HG02943 (cell line): ENCODE results near the gene SMCO1.
"Not testable (repeated sequence)": the region's sequence is repeated elsewhere in the genome, so short reads cannot be mapped to it uniquely, and the experiment has no call there.

Source experiments
- ATAC-seq: cut with Tn5 transposase; IDR thresholded peaks from one replicate; pipeline ENCODE4 v1.9.1; 2021; ENCODE audit warnings: mild to moderate bottlenecking, low read depth, moderate library complexity; ENCODE audit not compliant: unreplicated experiment

SMCO1 gene, protein sequence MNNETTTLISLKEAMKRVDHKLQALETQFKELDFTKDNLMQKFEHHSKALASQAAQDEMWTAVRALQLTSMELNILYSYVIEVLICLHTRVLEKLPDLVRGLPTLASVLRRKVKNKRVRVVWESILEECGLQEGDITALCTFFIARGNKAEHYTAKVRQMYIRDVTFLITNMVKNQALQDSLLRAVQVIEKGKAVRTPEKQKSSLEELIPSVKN

DNA sequence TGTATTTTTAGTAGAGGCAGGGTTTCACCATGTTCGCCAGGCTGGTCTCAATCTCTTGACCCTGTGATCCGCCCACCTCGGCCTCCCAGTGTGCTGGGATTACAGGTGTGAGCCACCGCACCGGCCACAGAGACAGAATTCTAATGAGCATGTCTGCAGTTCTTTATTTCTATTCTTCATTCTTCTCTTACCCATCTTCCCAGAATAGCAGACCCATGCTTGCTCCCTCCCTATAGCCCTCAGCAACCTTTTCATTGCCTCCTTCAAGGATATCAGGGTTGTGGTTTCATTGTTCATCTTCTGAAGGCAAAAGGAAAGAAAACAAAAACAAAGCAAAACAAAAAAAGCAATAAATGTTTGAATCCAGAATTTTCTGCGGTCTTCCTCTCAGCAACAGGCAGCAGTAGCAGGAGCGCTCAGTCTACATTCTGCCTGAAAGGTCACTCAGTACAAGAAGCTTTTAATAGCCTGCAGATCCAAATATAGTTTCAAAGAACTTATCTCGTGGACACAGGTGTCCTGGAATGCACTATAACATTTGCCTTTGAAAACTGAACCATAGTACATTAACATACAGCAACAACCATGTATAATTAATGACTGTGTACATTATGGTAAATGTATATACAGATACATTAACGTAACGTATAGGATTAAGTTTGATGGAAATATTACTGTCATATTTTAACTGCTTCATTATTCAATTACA is at the start of gene SMCO1:
TSS of gene SMCO1 (minus strand) at position 434 of the 709 bp plus-strand sequence. CDS start at position 297, 137 bp downstream.
- no peak for ATAC-seq

DNA sequence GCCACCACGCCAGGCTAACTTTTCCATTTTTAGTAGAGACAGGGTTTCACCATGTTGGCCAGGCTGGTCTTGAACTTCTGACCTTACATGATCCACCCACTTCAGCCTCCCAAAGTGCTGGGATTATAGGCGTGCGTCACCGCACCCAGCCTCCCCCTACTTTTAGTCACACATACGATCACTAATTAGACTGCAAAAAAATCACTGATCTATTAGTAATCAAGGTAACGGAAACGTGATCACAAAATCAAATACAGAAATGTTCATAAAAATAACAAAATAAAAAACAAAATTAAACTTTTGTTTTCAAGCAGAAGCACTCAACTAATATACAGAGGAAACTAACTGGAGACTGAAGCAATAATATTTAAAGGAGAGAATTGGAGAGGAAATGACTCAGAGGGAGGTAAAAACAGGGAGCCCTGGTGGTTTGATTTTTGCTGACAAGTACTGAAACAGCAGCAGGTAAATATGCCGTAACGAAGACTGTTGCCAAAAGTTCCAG is 48.6 kb upstream of the SMCO1 start:
- no peak for ATAC-seq

DNA sequence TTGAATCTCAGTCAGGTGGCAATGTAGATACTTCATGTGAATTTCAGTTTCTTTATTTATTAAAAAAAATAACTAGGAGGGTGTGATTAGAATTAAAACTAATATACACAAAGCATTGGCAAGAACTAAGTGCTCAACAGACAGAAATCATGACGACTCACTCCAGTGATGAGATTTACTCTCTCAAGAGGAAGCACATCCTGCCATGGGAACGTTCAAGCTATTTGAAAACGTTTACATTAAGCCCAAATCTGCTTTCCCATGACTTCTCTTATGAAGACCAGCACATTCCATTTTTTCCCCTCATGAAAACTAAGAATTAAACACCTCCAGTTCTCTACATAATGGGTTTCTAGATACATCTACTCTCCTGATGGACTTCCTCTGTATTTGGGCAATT is 44.7 kb upstream of the SMCO1 start:
- no peak for ATAC-seq

DNA sequence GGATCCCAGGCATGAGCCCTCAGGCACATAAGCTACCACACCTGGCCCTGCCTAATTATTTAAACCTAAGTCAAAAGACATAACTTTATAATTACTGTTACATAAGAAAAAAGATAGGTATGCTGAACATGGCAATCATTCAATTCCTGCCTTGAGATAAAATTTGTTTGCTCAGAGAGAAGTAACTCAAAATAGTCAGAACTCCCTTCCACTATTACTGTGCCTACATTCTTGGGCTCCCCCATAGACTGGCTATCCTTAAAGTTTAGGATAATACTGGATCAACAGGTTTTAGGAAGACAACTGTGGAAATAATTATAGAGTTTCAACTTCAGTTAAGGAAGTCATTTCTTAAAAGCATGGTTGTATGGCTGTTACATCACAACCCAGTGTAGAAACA is 43.3 kb upstream of the SMCO1 start:
- ATAC-seq, result no peak

DNA sequence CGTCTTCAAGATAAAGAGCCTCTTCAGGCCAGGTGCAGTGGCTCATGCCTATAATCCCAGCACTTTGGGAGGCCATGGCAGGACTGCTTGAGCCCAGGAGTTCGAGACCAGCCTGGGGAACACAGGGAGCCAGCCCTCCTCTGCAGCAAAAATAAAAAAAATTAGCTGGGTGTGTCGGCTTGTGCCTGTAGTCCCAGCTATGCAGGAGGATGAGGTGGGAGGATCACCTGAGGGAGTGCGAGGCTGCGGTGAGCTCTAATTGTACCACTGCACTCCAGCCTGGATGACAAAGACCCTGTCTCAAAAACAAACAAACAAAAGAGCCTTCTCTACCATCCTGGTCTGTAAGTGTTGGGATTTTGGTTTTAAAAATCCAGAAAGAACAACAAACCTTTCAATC is 42.1 kb upstream of the SMCO1 start:
- no peak for ATAC-seq

DNA sequence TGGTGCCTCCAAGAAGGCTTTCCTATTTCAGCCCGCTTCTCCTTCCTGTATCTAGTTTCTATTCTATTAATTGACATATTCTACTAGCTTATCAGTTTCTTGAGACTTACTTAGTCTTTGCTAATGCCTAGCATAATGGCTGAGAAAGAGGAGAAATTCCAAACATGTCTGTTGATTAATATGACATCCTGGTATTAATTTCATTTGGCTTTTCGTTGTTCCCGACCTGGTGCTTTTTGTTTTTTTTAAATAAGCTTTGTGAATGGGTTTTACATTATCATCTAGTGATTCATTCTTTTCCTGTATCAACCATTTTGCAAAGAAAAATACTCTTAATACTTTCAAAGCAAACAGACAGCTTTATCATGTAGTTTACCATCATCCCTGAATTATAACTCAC is 40.1 kb upstream of the SMCO1 start:
- no peak for ATAC-seq

DNA sequence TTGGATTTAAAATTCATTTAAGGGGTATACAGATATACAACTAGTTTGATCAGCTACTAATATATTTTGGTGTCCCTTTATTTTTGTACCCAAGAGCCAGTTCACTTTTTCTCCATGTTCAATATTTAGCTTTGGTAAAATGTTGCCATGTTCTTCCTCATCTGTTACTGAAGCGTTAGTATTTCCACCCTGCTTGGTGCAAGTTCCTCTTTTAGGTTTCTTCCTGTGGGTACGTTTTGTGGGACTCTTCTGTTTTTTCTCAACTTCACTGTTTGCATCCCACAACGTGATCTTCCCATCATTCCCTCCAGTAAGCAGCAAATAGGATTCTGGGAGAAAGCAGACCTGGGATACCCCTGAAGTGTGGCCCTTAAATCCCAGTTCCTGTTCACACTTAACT is 39.1 kb upstream of the SMCO1 start:
- no peak for ATAC-seq

DNA sequence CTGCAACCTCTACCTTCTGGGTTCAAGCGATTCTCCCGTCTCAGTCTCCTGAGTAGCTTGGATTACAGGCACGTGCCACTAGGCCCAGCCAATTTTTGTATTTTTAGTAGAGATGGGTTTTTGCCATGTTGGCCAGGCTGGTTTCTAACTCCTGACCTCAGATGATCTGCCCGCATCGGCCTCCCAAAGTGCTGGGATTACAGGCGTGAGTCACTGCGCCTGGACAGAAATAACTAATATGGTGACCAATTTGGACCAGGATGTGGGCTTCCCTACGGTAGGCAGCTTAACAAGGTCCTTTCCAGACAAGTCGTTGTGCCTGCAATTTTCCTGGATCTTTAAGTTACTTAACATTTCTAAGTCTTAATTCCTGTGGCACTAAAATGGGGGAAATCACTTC is 38.4 kb upstream of the SMCO1 start:
- ATAC-seq, result no peak

DNA sequence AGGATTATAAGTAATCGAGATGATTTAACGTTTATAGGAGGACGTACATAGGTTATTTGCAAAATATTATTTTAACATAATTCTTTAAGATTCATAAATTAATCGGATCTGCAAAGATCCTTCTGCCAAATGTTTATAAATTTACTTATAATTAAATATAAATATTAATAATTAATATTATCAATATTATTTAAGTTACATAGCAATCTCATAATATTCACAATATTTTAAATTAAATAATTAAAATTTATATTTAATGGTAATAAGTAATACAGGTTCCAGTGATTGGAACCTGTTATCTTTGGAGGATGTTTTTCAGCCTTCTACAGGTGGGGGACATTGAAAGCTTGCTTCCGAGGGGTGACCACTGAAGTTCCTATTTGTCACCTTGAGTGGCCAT is 37.1 kb upstream of the SMCO1 start:
- ATAC-seq, result no peak

DNA sequence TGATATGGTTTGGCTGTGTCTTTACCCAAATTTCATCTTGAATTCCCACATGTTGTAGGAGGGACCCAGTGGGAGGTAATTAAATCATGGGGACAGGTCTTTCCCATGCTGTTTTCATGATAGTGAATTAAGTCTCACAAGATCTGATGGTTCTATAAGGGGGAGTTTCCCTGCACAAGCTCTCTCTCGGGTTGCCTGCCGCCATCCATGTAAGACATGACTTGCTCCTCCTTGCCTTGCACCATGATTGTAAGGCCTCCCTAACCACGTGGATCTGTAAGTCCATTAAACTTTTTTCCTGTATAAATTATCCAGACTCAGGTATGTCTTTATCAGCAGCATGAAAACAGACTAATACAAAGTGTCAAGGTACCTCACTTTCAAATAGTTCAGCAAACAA is 35.0 kb upstream of the SMCO1 start:
- not testable (repeated sequence) for ATAC-seq

DNA sequence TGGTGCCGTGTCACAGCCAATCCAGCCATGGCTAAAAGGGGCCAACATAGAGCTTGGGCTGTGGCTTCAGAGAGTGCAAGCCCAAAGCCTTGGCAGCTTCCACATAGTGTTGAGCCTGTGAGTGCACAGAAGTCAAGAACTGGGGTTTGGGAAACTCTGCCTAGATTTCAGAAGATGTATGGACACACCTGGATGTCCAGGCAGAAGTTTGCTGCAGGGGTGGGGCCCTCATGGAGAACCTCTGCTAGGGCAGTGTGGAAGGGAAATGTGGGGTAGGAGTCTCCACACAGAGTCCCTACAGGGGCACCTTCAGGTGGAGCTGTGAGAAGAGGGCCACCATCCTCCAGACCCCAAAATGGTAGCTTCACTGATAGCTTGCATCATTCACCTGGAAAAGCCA is 34.2 kb upstream of the SMCO1 start:
- ATAC-seq, result not testable (repeated sequence)

DNA sequence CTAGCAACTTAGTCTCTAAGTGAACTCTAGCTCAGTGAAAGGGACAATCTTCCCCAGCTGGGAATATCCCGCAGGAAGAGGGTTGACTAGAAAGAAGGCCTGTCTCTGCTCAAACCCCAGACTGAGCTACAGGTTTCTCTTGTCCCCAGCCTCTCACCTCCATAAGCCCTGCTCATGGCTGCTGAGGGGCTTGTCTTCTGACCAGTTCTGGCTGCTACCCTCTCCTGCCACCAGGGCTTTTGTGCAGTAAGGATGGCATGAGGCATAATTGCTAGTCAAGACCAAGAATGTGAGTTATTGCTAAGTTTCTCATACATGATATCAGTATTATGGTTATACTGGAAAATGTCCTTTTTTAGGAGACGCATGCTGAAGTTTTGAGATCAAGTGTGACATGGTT is 31.9 kb upstream of the SMCO1 start:
- no peak for ATAC-seq

DNA sequence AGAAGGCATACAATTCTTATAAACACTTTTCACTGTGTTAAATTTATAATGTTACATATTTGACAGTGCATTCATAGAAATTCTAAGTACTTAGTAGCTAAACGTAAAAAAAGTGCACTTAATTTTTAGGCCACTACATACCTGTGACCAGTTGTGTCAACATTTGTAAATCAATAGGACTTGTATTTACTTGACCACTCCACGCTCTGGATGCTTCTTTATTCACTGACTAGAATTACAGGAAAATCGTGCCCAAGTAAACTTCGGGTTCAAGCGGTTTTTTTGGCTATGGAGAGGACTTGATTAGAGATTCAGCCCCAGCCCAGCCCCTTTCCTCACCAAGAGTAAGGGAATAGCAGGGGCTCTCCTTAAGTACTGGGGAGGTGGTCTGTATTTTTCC is 31.4 kb upstream of the SMCO1 start:
- ATAC-seq, result no peak

DNA sequence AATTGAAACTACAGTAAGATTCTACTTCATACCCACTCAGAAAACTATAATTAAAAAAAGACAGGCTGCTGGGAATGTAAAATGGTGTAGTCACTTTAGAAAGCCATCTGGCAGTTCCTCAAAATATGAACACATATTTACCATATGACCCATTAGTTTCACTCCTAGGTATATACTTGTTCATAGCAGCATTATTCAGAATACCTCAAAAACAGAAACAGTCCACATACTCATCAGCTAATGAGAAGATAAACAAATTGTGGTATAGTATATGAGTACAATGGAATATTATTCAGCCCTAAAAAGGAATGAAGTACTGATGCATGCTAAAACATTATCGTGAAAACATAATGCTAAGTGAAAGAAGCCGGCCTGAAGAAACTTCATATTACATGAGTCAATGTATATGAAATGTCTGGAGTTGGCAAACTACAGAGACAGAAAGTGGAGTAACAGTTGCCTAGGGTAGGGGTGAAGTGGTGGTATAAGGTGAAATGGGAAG is 29.4 kb upstream of the SMCO1 start:
- ATAC-seq, result no peak

DNA sequence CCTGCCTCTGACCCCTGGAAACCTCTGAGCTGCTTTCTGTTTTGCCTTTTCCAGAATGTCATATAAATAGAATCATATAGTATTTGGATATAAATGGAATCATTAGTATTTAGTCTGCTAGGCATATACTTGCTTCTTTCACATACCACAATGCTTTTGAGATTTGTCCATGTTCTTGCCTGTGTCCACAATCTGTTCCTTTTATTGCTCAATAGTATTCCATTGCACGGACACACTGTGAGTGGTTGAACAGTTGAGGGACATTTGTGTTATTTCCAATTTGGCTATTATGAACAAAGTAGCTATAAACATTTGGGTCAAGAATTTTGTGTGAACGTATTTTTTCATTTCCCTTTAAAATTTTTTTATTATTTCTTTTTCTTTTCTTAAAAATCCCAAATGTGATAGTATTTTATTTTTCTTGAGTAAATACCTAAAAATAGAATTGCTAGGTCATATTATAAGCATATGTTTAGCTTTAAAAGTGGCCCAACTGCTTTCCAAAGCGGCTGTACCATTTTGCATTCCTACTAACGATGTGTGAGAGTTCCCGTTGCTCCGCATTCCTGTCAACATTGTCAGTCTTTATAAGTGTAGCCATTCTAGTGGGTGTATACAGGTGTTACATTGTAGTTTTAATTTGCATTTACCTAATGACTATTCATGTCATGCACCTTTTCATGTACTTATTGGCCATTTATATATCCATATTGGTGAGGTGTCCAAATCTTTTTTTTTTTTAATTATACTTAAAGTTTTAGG is 26.7 kb upstream of the SMCO1 start:
- no peak for ATAC-seq

DNA sequence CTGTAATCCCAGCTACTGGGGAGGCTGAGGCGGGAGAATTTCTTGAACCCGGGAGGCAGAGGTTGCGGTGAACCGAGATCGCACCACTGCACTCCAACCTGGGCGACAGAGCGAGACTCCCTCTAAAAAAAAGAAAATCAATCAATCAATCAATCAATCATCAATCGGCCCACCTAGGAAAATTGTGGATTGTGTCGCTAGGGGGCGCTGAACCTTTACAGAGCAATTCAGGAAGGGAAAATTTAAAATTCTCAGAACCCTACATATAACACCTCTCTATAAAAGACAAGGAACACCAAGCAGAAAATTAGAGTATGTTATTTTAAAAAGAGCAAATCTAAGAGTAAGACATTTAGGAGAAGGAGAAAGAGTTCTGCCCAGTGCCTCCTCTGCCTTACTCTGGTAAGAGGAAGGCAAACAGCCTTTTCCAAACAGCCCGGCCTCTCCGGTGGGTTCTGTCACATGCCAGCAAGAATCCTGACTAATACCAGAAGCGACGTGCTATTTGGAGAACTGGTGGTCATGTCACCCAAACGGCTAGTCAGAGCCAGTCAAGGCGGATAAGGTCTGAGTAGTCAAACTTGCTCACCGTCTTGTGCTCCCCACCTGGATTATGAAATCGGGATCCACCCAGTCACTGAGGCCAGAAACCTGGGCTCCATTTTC is 22.3 kb upstream of the SMCO1 start:
- no peak for ATAC-seq

DNA sequence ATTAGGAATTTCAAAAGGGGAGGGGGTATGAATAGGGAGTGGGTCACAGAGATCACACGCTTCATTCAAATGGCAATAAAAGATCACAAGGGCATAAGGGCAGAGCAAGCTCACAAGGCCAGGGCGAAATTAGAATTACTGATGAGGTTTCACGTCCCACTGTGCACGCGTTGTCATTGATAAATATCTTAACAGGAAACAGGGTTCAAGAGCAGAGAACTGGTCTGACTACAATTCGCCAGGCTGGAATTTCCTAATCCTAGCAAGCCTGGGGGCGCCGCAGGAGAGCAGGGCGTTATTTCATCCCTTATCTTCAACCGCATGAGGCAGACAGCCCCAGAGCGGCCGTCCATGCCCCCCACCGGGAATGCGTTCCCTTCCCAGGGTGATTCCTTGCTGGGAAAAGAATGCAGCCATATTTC is 18.1 kb upstream of the SMCO1 start:
- no peak for ATAC-seq

DNA sequence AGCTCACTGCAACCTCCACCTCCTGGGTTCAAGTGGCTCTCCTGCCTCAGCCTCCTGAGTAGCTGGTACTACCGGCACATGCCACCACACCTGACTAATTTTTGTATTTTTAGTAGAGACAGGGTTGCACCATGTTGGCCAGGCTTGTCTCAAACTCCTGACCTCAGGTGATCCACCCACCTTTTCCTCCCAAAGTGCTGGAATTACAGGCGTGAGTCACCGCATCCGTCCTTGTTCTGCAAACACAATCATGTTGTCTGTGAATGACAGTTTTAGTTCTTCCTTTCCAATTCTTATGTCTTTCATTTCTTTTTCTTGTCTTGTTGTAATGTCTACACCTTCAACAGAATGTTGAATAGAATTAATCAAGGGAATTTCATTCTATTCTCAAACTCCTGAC is 16.3 kb upstream of the SMCO1 start:
- ATAC-seq, result no peak

DNA sequence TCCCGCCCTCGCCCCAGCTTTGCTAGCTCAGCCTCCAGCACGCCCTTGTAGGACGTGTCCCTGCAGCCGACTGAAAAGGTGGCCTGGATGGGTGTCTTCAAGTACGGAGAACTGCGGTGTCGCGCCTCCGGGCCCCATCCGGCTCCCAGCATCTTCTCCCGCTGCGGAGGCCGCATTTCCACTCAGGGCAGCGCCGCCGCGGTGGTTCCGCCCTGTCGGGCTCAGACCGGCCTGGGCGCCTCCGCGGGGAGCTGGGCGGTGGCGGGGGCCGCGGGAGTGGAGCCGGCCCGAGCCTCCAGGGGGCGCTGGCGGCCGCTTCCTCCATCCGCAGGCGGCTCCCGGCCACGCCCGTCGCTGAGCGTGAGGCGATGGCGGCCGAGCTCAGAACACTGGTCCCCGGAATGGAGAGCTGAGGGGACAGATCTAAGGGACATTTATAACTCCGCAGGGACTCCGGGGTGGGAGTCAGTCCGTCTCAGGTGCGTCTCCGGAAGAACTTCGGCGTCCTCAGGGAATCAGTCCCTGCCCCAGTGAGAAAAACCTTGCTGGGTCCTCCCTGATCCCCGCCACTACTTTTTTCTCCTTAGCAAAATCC is 13.6 kb upstream of the SMCO1 start:
- peak; percentile 60 for ATAC-seq

DNA sequence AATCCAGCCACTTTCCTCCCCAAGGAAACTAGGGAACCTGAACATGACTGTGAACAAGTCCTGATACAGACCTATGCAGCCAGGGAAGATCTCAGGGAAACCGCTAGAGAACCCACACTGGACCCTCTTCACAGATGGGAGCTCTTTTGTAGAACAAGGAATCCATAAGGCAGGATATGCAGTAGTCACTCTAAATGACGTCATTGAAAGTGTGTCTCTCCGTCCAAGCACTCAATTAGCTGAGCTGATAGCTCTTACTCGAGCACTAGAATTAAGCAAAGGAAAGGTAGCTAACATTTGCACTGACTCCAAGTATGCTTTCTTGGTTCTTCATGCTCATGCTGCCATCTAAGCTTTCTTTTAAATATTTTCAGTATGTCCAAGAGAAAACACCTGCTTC is 10.0 kb upstream of the SMCO1 start:
- ATAC-seq, result no peak
